GM19397 (cell line): ENCODE data around the gene METTL25B.

ENCODE experiments used
- ATAC-seq: cut with Tn5 transposase; IDR thresholded peaks from one replicate; pipeline ENCODE4 v1.9.1; 2021; ENCODE audit warnings: mild to moderate bottlenecking, moderate library complexity; ENCODE audit not compliant: unreplicated experiment

METTL25B gene

DNA sequence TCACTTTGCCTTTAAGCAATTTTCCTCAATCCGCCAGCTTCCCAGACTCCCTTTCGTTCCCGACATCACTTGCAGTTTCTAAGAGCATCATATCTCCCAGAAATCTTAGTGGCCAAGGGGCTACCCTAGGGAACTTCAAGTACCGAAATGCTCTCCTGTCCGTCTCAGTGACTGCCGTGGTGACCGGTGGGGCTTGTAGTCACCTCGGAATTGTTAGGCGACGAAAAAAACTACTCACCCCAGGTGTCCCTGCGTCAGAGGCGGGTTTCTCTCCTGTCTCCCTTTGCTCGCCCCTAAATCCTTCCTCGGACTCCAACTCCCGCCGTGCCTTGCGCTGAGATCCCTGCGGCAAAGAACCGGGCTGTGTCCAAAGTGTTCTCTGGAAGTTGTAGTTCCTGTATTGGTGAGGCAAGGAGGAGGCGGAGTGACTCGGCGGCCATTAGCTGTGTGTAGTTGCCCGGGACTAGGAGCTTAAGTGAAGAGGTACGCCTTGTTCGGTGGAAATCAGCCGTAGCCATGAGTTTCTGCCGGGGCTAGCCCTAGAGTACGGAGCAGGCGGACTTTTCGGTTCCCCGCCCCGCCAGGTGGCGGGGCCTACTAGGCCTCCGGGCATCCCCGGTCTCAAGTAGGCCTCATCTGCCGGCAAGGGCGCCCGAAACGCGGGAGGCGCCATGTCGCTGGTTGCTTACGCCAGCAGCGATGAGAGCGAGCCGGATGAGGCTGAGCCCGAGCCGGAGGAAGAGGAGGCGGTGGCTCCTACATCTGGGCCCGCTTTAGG lies 39.0 kb downstream of the METTL25B start, which contains the start of gene PRCC:
Gene PRCC (plus strand): TSS at position 435 of the 778 bp plus-strand sequence. CDS start 237 bp downstream, at position 672.
- peak; percentile 92 for ATAC-seq

DNA sequence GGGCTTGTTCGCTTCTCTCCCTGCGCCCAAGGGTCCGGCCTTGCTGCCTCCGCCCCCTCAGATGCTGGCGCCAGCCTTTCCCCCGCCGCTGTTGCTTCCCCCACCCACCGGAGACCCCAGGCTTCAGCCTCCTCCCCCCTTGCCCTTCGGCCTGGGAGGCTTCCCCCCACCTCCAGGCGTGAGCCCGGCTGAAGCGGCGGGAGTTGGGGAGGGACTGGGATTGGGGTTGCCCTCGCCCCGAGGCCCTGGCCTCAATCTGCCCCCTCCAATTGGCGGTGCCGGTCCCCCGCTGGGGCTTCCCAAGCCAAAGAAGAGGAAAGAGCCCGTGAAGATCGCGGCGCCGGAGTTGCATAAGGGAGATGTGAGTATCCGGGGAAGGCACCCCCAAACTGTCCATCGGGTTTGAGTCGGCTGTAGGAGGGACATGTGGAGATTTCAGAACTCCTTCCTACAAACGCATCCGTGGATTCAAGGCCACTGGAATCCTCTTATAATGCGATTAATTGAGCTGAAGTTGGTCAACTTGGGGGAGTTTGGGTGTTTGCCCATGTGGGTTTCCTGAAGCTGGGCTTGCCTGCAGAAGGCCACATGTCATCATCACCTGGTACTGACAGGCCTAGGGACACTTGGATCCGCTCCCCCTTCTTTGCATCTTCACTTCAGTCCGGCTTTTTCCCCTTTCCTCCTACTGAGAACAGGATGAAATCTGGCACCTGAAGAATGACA lies 39.8 kb downstream of the METTL25B start:
- peak; percentile 1 for ATAC-seq

DNA sequence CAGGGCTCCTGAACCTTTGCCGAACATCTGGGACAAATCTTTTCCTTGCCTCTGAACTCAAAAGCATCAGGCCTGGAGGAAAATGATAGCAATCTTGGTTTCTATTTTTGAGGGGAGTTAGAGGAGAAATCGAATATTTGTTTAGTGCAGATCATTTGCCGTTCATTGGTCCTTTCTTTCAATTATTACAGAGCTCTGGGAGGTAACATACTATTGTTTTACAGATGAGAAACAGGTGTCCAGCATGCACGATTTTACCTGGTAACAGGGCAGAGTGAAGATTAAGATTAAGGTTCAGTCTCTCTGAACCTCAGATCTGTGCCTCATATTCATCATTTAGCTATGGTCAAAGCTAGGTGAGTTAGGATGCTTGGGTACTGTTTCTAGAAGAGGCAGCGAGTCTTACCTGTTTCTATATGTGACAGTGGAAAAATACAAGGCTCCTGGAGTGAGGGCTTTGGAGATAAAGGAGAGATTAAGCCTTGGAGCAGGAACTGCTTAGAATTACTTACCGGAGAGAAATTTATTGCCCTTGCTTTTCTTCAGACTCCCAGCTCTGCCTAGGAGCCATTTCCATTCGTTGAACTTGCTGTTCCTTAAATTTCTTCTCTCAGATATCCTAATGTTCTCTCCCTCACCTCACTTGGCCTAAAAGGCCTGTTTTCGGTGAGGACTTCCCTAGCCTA lies 40.5 kb downstream of the METTL25B start:
- no peak for ATAC-seq

DNA sequence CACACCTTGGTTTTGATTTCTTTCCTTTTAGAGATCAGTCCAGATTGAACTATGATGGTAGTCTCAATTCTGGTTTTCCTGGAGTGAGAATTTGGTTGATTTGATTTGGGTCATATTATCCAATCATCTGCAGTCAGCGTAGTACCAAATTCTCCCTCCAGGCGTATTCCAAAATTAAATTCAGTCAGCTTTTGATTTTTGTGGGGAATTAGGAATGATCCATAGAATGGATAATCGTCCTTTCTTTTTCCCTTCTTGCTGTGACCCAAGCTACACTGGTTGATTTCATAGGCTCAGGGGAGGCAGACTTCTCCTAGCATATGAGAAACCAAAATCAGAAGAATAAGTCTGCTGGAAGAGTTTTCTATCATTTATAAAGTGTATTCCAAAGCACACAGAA lies 44.0 kb downstream of the METTL25B start:
- no peak for ATAC-seq

DNA sequence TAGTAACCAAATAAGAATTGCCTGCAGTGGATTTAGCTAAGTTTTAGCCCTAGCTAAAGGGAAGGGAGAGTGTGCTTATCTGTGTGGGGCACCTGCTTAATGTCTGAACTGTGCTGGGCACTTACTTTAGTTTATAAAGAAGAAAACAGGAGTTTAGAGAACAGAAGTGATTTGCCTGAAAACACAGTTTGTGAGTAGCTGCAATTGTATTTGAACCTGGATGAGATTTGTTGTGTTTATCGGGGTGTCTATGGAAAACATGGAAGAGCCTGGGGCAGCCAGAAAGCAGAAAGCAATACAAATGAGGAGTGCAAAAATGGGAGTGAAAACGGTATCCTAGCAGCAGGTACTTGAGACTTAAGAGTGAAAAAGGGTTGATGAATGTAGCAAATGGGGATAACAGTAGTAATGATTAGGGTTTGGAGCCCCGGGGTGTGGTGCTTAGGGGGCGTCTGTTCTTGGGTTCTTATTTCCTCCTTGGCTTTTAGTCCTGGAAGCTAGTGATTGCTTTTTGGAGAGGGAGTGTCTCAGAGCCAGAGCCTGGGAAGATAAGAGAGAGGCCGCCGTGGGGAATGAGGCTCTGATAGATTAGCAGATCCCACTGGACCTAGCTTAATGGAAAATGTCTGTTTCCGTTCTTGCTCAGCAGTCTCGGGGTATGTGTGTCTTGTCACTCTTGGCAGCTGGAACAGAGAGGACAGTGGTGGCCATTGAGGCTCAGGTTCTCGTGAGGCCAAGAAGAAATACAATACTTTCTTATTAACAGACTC lies 44.6 kb downstream of the METTL25B start:
- ATAC-seq = no peak

DNA sequence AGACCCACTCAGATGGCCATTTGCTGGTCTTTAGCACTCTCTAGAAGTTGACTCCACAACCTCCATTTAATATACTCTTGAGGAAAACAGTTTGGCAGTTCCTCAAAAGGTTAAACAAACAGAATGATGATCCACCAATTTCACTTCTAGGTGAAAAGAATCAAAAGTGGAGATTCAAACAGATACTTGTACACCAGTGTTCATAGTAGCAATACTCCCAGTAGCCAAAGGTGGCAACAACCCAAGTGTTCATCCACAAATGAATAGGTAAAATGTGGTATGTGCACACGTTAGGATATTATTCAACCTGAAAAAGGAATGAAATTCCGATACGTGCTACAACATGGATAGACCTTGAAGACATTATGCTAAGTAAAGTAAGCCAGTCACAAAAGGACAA lies 45.3 kb downstream of the METTL25B start:
- no peak for ATAC-seq

DNA sequence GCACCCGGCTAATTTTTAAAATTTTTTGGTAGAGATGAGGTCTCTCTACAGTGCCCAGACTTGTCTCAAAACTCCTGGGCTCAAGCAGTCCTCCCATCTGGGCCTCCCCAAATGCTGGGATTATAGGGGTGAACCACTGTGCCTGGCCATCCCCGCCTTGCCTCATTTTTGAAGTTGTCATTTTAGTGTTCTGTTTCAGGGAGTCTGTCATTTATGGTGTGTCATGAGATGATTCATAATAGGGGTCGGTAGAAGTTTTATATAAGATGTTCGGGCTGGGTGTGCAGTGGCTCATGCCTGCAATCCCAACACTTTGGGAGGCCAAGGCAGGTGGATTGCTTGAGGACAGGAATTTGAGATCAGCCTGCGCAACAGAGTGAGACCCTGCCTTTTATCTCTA lies 47.5 kb downstream of the METTL25B start:
- no peak for ATAC-seq

DNA sequence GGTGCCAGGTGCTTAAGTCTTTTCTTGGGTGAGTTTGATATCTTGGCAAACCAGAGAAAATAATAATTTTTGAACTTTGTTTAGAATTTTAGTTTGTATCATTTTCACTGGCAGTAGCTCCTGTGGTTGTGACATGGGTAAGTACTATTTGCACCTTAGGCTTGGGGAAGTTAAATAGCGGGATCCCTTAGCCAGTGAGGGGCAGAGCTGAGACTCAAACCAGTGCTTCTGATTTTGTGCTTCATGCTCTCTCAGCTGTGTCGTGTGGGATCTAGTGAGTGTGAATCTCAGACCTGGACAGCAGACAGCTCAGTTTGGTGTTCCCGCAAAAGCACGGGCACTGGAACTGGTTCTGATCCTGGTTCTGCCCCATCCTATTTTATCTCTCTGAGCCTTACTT lies 48.7 kb downstream of the METTL25B start:
- ATAC-seq = no peak

DNA sequence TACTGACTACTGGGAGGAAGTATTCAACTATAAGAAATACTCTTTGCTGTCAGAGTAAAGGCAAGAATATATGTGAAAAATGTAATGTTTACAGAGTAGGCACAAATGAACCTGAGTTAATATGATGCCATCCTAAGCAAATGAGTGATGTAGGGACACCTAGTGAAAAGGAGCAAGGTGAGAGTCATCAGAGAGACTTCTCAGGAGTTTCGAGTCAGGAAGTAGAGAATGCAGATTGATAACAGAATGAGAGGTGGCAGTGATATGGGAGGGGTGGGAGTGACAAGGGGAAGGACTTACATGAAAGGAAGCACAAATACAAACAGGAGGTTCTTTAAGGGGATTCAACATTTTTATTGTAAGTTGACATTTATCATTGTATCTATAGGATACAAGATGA lies 49.3 kb downstream of the METTL25B start:
- no peak for ATAC-seq

DNA sequence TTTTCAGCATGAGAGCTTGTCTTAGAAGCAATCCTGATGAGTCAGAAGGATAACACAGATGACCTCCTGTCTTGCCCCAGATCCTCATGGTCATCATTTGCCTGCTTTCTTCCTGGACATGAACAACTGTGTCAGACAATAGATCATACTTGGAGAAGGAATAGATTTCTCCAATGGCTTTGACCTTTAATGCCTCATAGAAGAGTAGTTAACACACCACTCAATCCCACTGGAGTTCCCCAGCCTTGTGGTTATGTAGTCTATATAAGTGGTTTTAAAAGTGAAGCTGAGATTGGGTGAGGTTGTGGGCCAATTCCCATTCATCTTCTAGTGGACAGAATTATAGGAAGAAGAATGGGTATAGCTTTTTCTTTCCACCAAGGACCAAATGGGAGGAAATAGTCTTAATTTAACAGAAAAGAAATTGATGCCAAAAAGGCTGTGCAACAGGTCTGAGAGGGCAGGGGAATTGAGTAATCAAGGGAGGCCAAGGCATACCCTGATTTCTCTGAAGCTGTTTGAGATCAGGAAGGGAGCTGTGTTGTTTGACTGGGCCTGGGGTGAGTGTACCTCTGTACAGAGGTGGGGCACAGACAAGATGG lies 53.4 kb downstream of the METTL25B start:
- ATAC-seq = no peak

DNA sequence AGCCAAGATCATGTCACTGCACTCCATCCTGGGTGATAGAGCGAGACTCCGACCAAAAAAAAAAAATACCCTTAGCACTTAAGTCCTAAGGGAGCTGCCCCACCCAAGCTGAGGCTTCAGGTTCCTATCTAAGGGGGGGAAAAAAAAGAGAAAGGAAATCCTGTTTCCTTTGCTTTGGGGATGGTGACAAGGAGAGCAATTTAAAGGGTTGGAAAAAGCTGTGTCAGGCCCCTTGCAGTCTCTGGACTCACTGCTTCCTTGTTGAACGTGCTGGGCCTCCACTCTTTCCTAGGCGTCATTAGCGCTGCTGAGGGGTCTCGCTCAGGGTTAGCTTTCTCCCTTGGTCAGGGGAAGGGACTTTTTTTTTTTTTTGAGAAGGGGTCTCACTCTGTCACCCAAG lies 57.2 kb downstream of the METTL25B start:
- ATAC-seq = no peak
